Bronchus fibroblast of lung (primary cell): ENCODE data around the gene SIRT2. TPM values are rescaled to one million over a fixed set of nuclear protein-coding genes. Genes with fewer than 3 reads are reported as not detected.

Experiments used
- total RNA-seq: library from RNA; depleted of rRNA; stranded (reverse); fragments of >200 nt; gene quantifications from 2 replicates; pipeline ENCODE4 v1.2.3, GENCODE V29; 2015

Gene SIRT2
- 37.7 and 45.0 TPM in 2 replicates for total RNA-seq

GRCh38 chr19:38899447-38900201 lies at the start of gene SIRT2, which contains the start of gene NFKBIB:
Gene SIRT2, minus strand, starts transcription at chr19:38899618. Its CDS starts 97 bp downstream, at chr19:38899521.
Gene NFKBIB, plus strand, starts transcription at chr19:38899969. Its CDS starts 64 bp downstream, at chr19:38900033.

GRCh38 chr19:38930776-38931520 lies 31.5 kb upstream of the SIRT2 start, which contains the start of gene MRPS12:
Gene MRPS12, plus strand, starts transcription at chr19:38930944. Its CDS starts 351 bp downstream, at chr19:38931295.

GRCh38 chr19:38929929-38930775 lies 30.7 kb upstream of the SIRT2 start, which contains the start of gene SARS2:
Gene SARS2, minus strand, starts transcription at chr19:38930763. Its CDS starts 27 bp downstream, at chr19:38930736.

DNA sequence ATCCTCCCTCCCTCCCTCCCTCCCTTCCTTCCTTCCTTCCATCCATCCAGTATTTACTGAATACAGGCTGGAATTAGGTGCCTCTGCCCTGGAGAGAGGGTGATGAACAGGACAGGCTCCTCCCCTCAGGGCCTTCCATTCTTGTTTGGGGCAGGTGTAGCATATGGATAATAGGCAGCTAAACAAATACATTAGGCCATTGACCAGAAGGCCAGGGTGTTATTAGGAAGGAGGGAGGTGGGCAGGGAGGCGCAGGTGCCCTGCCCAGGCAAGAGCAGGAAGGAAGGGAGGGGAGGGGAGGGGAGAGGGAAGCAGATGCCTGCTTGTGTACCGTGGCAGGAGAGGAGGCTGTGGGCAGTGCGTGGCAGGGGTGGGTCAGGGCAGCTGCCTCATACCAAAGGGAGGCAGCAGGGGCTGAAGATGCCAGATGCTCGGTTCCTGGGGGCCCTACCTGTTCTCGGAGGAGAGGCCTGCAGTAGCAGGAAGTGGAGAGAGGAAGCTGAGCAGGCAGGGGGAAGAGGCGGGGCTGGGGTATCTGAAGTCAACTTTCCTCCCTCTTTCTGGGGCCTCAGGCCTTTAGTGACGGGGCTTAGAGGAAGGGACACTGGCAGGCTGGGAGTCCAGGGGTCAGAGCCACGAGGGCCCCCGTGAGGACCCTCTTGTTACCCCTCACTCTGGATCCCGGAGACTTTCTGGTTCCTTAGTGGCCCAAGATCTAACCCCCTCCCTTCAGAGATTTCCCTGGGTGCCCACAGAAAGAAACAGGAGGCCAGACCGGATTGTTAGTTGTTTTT lies 21.4 kb downstream of the SIRT2 start, which contains the start of gene RINL:
Gene RINL, minus strand, starts transcription at position 495 of the 794 bp plus-strand sequence. CDS start 1,533 bp downstream, outside the sequence.

DNA sequence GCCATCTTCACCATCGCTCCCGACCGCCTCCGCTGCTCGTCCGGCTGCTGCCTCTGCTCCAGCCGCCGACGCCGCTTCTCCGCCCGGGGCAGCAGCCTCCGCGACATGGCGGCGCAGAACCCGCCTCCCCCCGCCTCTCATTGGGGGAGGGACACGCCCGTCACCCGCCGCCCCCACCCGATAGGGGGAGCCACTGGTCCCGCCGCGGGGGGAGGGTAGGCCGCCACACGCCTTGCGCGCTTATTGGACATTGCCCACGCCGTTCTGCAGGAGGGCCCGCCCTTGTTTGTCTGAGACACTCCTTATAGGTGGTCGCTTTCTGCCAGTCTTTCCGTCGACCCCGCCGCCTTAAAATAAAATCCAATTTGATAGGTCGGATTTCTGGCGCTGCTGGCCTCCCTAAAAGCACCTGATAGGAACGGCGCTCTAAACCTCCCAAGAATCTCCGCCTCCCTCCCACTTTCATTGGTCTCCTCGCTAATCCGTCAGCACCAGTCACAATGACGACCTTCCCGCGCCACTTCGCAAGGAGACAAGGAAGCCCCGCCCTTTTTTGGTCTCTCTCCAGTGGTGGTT lies 49.5 kb downstream of the SIRT2 start, which contains the start of gene HNRNPL:
Gene HNRNPL, minus strand, starts transcription at position 127 of the 576 bp plus-strand sequence. Its CDS starts 20 bp downstream, at position 107.

Other genes with a start within 250 kb of the SIRT2 start
- 0.50 and 1.5 TPM in 2 replicates for gene CAPN12, start 155.1 kb downstream of the SIRT2 start, total RNA-seq
- gene LGALS7, start 126.1 kb downstream of the SIRT2 start, total RNA-seq = 2.1 TPM in 1 of 2 replicates, not detected in the other
- not detected in 2 replicates for gene LGALS7B, start 110.4 kb downstream of the SIRT2 start, total RNA-seq
- gene LGALS4, start 86.7 kb downstream of the SIRT2 start, total RNA-seq = 0.15 TPM in 1 of 2 replicates, not detected in the other
- 40.0 and 45.9 TPM in 2 replicates for gene ECH1, start 67.8 kb downstream of the SIRT2 start, total RNA-seq
- gene HNRNPL, start 49.6 kb downstream of the SIRT2 start, total RNA-seq = 266 and 278 TPM in 2 replicates
- 2.2 and 3.9 TPM in 2 replicates for gene RINL, start 21.3 kb downstream of the SIRT2 start, total RNA-seq
- gene NFKBIB, start 351 bp upstream of the SIRT2 start, total RNA-seq = 17.4 and 18.5 TPM in 2 replicates
- gene CCER2, start 12.6 kb upstream of the SIRT2 start, total RNA-seq = not detected in 2 replicates
- gene SARS2, start 31.1 kb upstream of the SIRT2 start, total RNA-seq = 24.2 and 32.8 TPM in 2 replicates
- 64.8 and 67.6 TPM in 2 replicates for gene MRPS12, start 31.3 kb upstream of the SIRT2 start, total RNA-seq
- gene FBXO17, start 76.1 kb upstream of the SIRT2 start, total RNA-seq = 20.3 and 27.5 TPM in 2 replicates
- 2.7 and 3.6 TPM in 2 replicates for gene FBXO27, start 132.9 kb upstream of the SIRT2 start, total RNA-seq
- 0.34 and 0.45 TPM in 2 replicates for gene ACP7, start 184.8 kb upstream of the SIRT2 start, total RNA-seq
- gene PAK4, start 226.2 kb upstream of the SIRT2 start, total RNA-seq = 19.2 and 21.4 TPM in 2 replicates